Astrocyte (in vitro differentiated cells and primary cell): Measurements from ENCODE around the gene POLG2. TPM values are rescaled to one million over a fixed set of nuclear protein-coding genes. Genes with fewer than 3 reads are reported as not detected.

Experiments
- DNase-seq: peaks from one replicate; pipeline ENCODE4 v3.0.0-alpha.2; 2010; ENCODE audit warnings: low read depth
- FAIRE-seq: peaks from 2 replicates; lab custom pipeline; 2011; peaks lifted over from hg19 to GRCh38; lab: Jason Lieb, UNC
- H2AFZ ChIP-seq: 2 replicates; pipeline ENCODE4 v1.6.0; 2012; ENCODE audit warnings: low read depth, low read length, inconsistent platforms
- H3K27ac ChIP-seq: 2 replicates; pipeline ENCODE4 v1.5.1; 2011; ENCODE audit warnings: low read depth, low read length, inconsistent platforms
- H3K27me3 ChIP-seq: 2 replicates; pipeline ENCODE4 v1.6.0; 2011; ENCODE audit warnings: low read length, inconsistent platforms; ENCODE audit not compliant: insufficient read depth
- H3K36me3 ChIP-seq: 2 replicates; pipeline ENCODE4 v1.5.1; 2011; ENCODE audit warnings: low read length, inconsistent platforms; ENCODE audit not compliant: insufficient read depth
- H3K4me1 ChIP-seq: 2 replicates; pipeline ENCODE4 v1.5.1; 2011; ENCODE audit warnings: low read length, inconsistent platforms; ENCODE audit not compliant: insufficient read depth
- H3K4me2 ChIP-seq: 2 replicates; pipeline ENCODE4 v1.6.0; 2012; ENCODE audit warnings: low read length, inconsistent platforms
- H3K4me3 ChIP-seq: 2 replicates; pipeline ENCODE4 v1.5.1; 2011; ENCODE audit warnings: low read depth, mild to moderate bottlenecking, low read length, inconsistent platforms; ENCODE audit not compliant: insufficient read depth
- H3K79me2 ChIP-seq: 2 replicates; pipeline ENCODE4 v1.6.0; 2012; ENCODE audit warnings: mild to moderate bottlenecking, low read length, inconsistent platforms; ENCODE audit not compliant: insufficient read depth
- H3K9ac ChIP-seq: 2 replicates; pipeline ENCODE4 v1.6.0; 2012; ENCODE audit warnings: mild to moderate bottlenecking, low read length, inconsistent platforms
- H3K9me3 ChIP-seq: 2 replicates; pipeline ENCODE4 v1.5.1; 2012; ENCODE audit warnings: low read depth, mild to moderate bottlenecking, low read length, inconsistent platforms; ENCODE audit not compliant: insufficient read depth
- H4K20me1 ChIP-seq: 2 replicates; pipeline ENCODE4 v1.6.0; 2012; ENCODE audit warnings: low read length, inconsistent platforms; ENCODE audit not compliant: insufficient read depth
- H3K27ac Mint-ChIP-seq: one replicate; pipeline ENCODE4 v1.8.0; 2021; ENCODE audit warnings: mild to moderate bottlenecking, mixed read lengths; ENCODE audit not compliant: unreplicated experiment
- H3K27me3 Mint-ChIP-seq: one replicate; pipeline ENCODE4 v1.8.0; 2021; ENCODE audit warnings: low read depth, mixed read lengths; ENCODE audit not compliant: unreplicated experiment
- H3K36me3 Mint-ChIP-seq: one replicate; pipeline ENCODE4 v1.8.0; 2021; ENCODE audit warnings: low read depth, mixed read lengths; ENCODE audit not compliant: unreplicated experiment
- H3K4me1 Mint-ChIP-seq: one replicate; pipeline ENCODE4 v1.8.0; 2021; ENCODE audit warnings: low read depth, mixed read lengths; ENCODE audit not compliant: unreplicated experiment
- H3K4me3 Mint-ChIP-seq: one replicate; pipeline ENCODE4 v1.8.0; 2021; ENCODE audit warnings: mild to moderate bottlenecking, moderate library complexity, mixed read lengths; ENCODE audit not compliant: unreplicated experiment
- H3K9me3 Mint-ChIP-seq: one replicate; pipeline ENCODE4 v1.8.0; 2021; ENCODE audit warnings: mild to moderate bottlenecking, mixed read lengths; ENCODE audit not compliant: unreplicated experiment
- CTCF ChIP-seq: IDR thresholded peaks from 2 replicates; pipeline ENCODE4 v1.5.1; 2011; ENCODE audit warnings: low read depth, mild to moderate bottlenecking, inconsistent platforms, low read length, moderate library complexity; ENCODE audit not compliant: insufficient read depth
- EZH2 ChIP-seq: IDR thresholded peaks from 2 replicates; pipeline ENCODE4 v1.6.1; 2012; ENCODE audit warnings: mild to moderate bottlenecking, low read length, inconsistent platforms; ENCODE audit not compliant: insufficient read depth
- total RNA-seq: library from RNA; stranded (reverse); gene quantifications from 2 replicates; pipeline ENCODE4 v1.2.1, GENCODE V29; 2021

The POLG2 gene
- total RNA-seq, 1 donor from 2014 or later, result 16.2 TPM

- Mint-ChIP-seq H3K9me3 (no peaks in the 10 kb centered on the region), H3K4me3 (peak within 1 kb of the TSS; percentile 94), H3K4me1 (peaks cover 24% of the 10 kb centered on the region), H3K27me3 (no peaks in the 10 kb centered on the region), H3K36me3 (peaks cover 20% of the 10 kb centered on the region), H3K27ac (peak within 1 kb of the TSS; percentile 99)
- H3K4me1 ChIP-seq, result peaks cover 19% of the 10 kb centered on the region
- peak; percentile 98 for DNase-seq
- H2AFZ ChIP-seq, result peak within 1 kb of the TSS; percentile 67
- no peak for TF ChIP-seq CTCF
- no peak for TF ChIP-seq EZH2
- H3K4me3 ChIP-seq, result peak within 1 kb of the TSS; percentile 100
- H4K20me1 ChIP-seq, result peaks cover 70% of the 10 kb centered on the region
- no peaks in the 10 kb centered on the region for H3K9me3 ChIP-seq
- peaks cover 39% of the 10 kb centered on the region for H3K36me3 ChIP-seq
- H3K4me2 ChIP-seq, result peak within 1 kb of the TSS; percentile 93
- no peak for FAIRE-seq
- H3K27me3 ChIP-seq, result no peaks in the 10 kb centered on the region
- H3K27ac ChIP-seq, result peak within 1 kb of the TSS; percentile 99
- peaks cover 84% of the 10 kb centered on the region for H3K79me2 ChIP-seq
- peak within 1 kb of the TSS; percentile 100 for H3K9ac ChIP-seq
These were observed 9.9 kb upstream of the POLG2 start, which contains the start of gene CEP95 for GRCh38 chr17:64506576-64507412. Gene CEP95 (plus strand): TSS chr17:64506977. CDS start chr17:64507098, 121 bp downstream.

GRCh38 chr17:64506201-64506575 is 9.3 kb upstream of the POLG2 start, which contains the start of gene DDX5:
Gene DDX5 (minus strand): TSS chr17:64506289. CDS start chr17:64506119, 170 bp downstream.
- peak within 1 kb of the TSS; percentile 99 for H3K27ac Mint-ChIP-seq
- peaks cover 29% of the 10 kb centered on the region for H3K4me1 Mint-ChIP-seq
- Histone ChIP-seq H3K27me3 (no peaks in the 10 kb centered on the region), H3K9me3 (no peaks in the 10 kb centered on the region), H3K4me1 (peaks cover 23% of the 10 kb centered on the region), H3K79me2 (peaks cover 88% of the 10 kb centered on the region), H3K36me3 (peaks cover 40% of the 10 kb centered on the region), H3K27ac (peak within 1 kb of the TSS; percentile 99), H3K9ac (peak within 1 kb of the TSS; percentile 100), H4K20me1 (peaks cover 75% of the 10 kb centered on the region), H3K4me3 (peak within 1 kb of the TSS; percentile 100), H2AFZ (peak within 1 kb of the TSS; percentile 67), H3K4me2 (peak within 1 kb of the TSS; percentile 93)
- FAIRE-seq (no peak), DNase-seq (no peak)
- TF ChIP-seq EZH2, result no peak
- TF ChIP-seq CTCF, result no peak
- H3K27me3 Mint-ChIP-seq, result no peaks in the 10 kb centered on the region
- H3K36me3 Mint-ChIP-seq, result peaks cover 18% of the 10 kb centered on the region
- H3K9me3 Mint-ChIP-seq, result no peaks in the 10 kb centered on the region
- peak within 1 kb of the TSS; percentile 94 for H3K4me3 Mint-ChIP-seq
